Measurements from ENCODE around the gene CLSTN2. TPM values are rescaled to one million over a fixed set of nuclear protein-coding genes. Genes with fewer than 3 reads are reported as not detected.

Gene CLSTN2
- total and polyA plus RNA-seq, 4 donors = 0.09 to 2.2 (median 0.55) TPM

- WGBS = 89% methylated on average over 4 of the region's 4 CpGs
Measured at GRCh38 chr3:140056047-140056446, 121.1 kb downstream of the CLSTN2 start.

GRCh38 chr3:140061211-140061610 lies 126.2 kb downstream of the CLSTN2 start:
- Histone ChIP-seq H3K27me3 (ENCODE audit: control insufficient read depth in 4 of 4, insufficient read depth in 4 of 4, low read length in 3 of 4) (peaks cover 0 to 3% (median 0%) of the 10 kb centered on the region in 4 donors), H3K4me1 (ENCODE audit: control insufficient read depth in 4 of 4, insufficient read depth in 4 of 4, low read length in 3 of 4) (no peaks in the 10 kb centered on the region), H3K27ac (ENCODE audit: low read depth in 1 of 2, low read length in 2 of 2) (no peak overlapping the region), H3K9ac (ENCODE audit: low read depth in 1 of 2, low read length in 2 of 2) (no peak overlapping the region), H3K9me3 (ENCODE audit: control insufficient read depth in 4 of 4, low read length in 3 of 4) (no peaks in the 10 kb centered on the region), H3K36me3 (ENCODE audit: control insufficient read depth in 4 of 4, insufficient read depth in 3 of 4, low read depth in 1 of 4, low read length in 3 of 4) (no peaks in the 10 kb centered on the region), H3K4me3 (ENCODE audit: low read depth in 1 of 3, low read length in 3 of 3) (no peak overlapping the region)
- 88% methylated on average over 2 of the region's 2 CpGs for WGBS
- no peak for DNase-seq (ENCODE audit: low spot score)
- TF ChIP-seq ZBTB33 (IDR thresholded peaks at IDR 0.05) = no peak
- no peak for TF ChIP-seq GABPA (IDR thresholded peaks at IDR 0.05 in 1 of 2, conservative IDR thresholded peaks at IDR 0.05 in 1 of 2)
- no peak for TF ChIP-seq RAD21 (IDR thresholded peaks at IDR 0.05)
- no peak for TF ChIP-seq RXRA (IDR thresholded peaks at IDR 0.05)
- no peak for TF ChIP-seq YY1 (IDR thresholded peaks at IDR 0.05)
- TF ChIP-seq EGR1 (IDR thresholded peaks at IDR 0.05; ENCODE audit: low read depth in 2 of 2) = no peak
- no peak for TF ChIP-seq CTCF (IDR thresholded peaks at IDR 0.05; ENCODE audit: low read depth, low read length, missing input control)
- no peak for TF ChIP-seq MAX (IDR thresholded peaks at IDR 0.05)
- no peak for TF ChIP-seq HNF4G (IDR thresholded peaks at IDR 0.05)
- TF ChIP-seq TAF1 (conservative IDR thresholded peaks at IDR 0.05) = no peak
- no peak for TF ChIP-seq FOXA2 (IDR thresholded peaks at IDR 0.05)

More at GRCh38 chr3:140056047-140056446, 121.1 kb downstream of the CLSTN2 start:
- Histone ChIP-seq H3K9me3 (ENCODE audit: control insufficient read depth in 4 of 4, low read length in 3 of 4) (no peaks in the 10 kb centered on the region), H3K27ac (ENCODE audit: low read depth in 1 of 2, low read length in 2 of 2) (no peak overlapping the region), H3K4me3 (ENCODE audit: low read depth in 1 of 3, low read length in 3 of 3) (no peak overlapping the region), H3K36me3 (ENCODE audit: control insufficient read depth in 4 of 4, insufficient read depth in 3 of 4, low read depth in 1 of 4, low read length in 3 of 4) (no peaks in the 10 kb centered on the region), H3K4me1 (ENCODE audit: control insufficient read depth in 4 of 4, insufficient read depth in 4 of 4, low read length in 3 of 4) (no peaks in the 10 kb centered on the region), H3K27me3 (ENCODE audit: control insufficient read depth in 4 of 4, insufficient read depth in 4 of 4, low read length in 3 of 4) (peaks cover 0 to 3% (median 0%) of the 10 kb centered on the region in 4 donors), H3K9ac (ENCODE audit: low read depth in 1 of 2, low read length in 2 of 2) (no peak overlapping the region)
- no peak for TF ChIP-seq YY1 (IDR thresholded peaks at IDR 0.05)
- TF ChIP-seq RAD21 (IDR thresholded peaks at IDR 0.05) = no peak
- no peak for TF ChIP-seq JUND (IDR thresholded peaks at IDR 0.05)
- no peak for TF ChIP-seq HNF4A (conservative IDR thresholded peaks at IDR 0.05)
- no peak for TF ChIP-seq EGR1 (IDR thresholded peaks at IDR 0.05; ENCODE audit: low read depth in 2 of 2)
- no peak for TF ChIP-seq ATF3 (IDR thresholded peaks at IDR 0.05)
- TF ChIP-seq RXRA (IDR thresholded peaks at IDR 0.05) = no peak
- no peak for TF ChIP-seq NR2F2 (IDR thresholded peaks at IDR 0.05)
- TF ChIP-seq TAF1 (conservative IDR thresholded peaks at IDR 0.05) = no peak
- TF ChIP-seq REST (IDR thresholded peaks at IDR 0.05) = no peak
- no peak for TF ChIP-seq FOXA1 (IDR thresholded peaks at IDR 0.05)
- TF ChIP-seq FOXA2 (IDR thresholded peaks at IDR 0.05) = no peak
- TF ChIP-seq ZBTB33 (IDR thresholded peaks at IDR 0.05) = no peak
- no peak for TF ChIP-seq SP1 (IDR thresholded peaks at IDR 0.05)
- DNase-seq (ENCODE audit: low spot score) = no peak
